Fibroblast of mammary gland (primary cell): Measurements from ENCODE around the gene HSP90AB1.

Experiments used
- DNase-seq: peaks from one replicate; pipeline ENCODE4 v3.0.0-alpha.2; 2010; ENCODE audit warnings: low read depth
- H3K4me3 ChIP-seq: 2 replicates; pipeline ENCODE4 v1.5.1; 2011; ENCODE audit warnings: low read depth, mild to moderate bottlenecking, low read length, moderate library complexity; ENCODE audit not compliant: control insufficient read depth
- CTCF ChIP-seq: conservative IDR thresholded peaks from 2 replicates; pipeline ENCODE4 v1.5.1; 2011; ENCODE audit warnings: low read depth, low read length, inconsistent platforms; ENCODE audit not compliant: control insufficient read depth, insufficient read depth

Gene HSP90AB1

DNA sequence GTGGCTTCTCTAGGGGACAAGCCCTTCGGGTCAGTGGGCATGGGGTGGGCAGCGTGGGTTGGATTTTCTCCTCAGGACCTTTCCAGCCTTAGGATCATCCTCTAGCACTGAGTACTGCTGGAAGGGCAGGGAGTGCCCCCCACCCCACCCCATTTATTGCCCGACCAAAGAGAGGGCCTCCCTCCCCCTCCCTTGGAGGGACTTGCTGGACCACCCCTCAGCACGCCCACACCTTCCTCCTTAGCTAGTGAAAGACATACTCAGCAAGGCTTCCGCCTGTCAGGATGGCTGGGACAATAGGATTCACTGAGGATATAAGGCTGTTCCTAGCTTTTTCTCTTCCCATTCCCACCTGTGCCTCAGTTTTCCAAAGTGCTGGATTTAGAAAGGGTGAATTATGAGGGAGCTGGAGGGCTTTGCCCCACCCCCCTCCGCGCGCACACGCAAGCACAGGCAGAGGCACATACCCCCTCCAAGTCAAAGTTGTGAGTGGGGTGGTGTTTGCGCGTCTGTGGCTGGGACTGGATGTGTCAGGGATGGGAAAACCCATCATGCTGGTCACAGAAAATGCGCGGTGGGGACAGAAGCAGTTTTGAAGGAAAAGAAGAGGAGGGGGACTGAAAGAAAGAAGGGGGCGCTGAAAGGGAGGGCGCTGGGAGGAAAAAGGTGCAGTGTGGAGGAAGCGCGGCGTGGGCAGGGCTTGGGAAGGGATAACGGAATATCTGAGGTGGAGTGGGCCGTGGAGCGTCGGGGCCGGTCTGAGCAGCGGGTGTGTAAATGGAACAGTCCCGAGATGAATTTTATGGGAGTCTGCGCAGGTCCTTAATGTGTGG is 24.2 kb upstream of the HSP90AB1 start:
- no peak for DNase-seq
- TF ChIP-seq CTCF: no peak
- peak overlapping the region; percentile 59 for H3K4me3 ChIP-seq

DNA sequence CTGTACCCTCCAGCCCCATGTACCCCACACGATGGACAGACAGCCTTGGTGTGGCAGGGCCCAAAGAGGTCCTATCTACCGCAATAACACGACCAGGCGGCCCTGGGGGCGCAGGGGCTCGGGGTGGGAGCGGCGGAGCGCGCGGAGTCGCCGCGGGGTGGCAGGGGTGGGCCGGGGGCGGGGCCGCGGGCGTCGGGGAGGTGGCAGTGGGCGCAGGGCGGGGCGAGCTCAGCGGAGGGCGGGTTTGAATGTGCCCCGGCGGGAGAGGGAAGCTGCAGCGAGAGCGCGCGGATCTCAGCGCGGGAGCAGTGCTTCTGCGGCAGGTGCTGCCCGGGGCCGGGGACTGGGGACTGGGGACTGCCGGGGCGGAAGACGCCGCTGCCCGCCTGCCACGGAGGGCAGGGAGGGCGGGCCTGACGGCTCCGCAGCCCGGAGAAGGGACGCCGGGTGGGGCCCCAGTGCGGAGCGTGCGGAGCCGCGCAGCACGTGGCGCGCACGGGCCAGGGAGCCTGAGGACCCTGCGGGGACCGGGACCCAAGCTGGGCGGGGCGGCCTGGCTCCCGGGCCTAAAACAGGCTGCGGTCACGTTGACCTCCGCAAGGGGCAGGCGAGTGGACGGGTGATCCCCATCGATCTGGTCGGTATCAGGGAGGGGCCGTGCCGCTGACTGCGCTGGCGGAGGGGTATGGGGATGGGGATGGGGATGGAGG is 23.4 kb upstream of the HSP90AB1 start, which contains the start of gene SLC29A1:
SLC29A1 (plus strand) TSS at position 277 of the 710 bp plus-strand sequence. CDS start 3,719 bp downstream, outside the sequence.
- no peak for DNase-seq
- H3K4me3 ChIP-seq: peak within 1 kb of the TSS; percentile 59
- TF ChIP-seq CTCF: no peak

DNA sequence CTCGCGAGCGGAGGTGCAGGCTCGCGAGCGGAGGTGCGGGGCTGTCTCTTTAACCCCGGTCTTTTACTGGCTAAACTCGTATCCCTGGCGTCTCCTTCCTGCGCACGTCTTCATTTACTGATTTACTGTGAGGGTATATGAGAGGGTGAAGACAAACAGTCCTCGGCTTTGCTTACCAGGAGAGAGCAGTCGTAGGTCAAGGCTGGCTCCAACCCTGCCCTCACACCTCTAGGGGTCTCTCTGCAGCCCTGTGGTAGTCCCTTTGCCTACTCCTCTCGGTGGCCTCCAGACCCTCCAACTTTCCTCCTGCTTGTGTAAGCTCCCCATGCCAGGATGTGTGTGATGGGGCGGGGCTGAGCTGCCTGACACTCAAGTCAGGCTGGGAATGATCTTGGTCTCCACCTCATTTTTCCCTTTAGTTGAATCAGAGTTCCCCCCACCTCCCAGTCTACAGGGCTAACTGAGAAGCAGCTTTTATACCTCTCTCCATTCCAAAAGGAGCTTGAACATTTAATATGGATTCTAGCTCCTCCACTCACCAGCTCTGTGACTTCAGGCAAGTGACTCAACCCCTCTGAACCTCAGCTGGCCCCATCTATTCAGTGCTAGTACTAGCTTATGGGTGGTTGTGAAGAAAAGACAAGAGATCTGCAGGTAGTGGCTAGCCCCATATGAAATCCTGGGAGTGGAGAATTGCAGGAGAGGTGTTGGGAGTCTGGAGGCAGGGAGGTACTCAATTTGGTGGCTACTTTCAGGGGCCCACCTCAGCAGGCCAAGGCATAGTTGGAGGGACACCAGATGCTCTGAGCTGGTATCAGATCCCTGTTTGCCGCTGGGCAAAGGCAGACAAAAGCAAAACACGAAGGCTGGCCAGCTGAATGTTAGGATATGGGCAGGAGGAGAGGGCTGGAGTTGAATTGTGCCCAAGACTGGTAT is 22.6 kb upstream of the HSP90AB1 start:
- H3K4me3 ChIP-seq: peak overlapping the region; percentile 59
- TF ChIP-seq CTCF: no peak
- DNase-seq: no peak

GRCh38 chr6:44224965-44225305 is 22.0 kb upstream of the HSP90AB1 start:
- no peak for DNase-seq
- H3K4me3 ChIP-seq: no peak overlapping the region
- TF ChIP-seq CTCF: no peak

GRCh38 chr6:44225579-44226325 is 21.1 kb upstream of the HSP90AB1 start:
- no peak overlapping the region for H3K4me3 ChIP-seq
- DNase-seq: no peak
- TF ChIP-seq CTCF: no peak
